ENCODE results near the gene C10orf88. TPM values are rescaled to one million over a fixed set of nuclear protein-coding genes. Genes with fewer than 3 reads are reported as not detected.

The C10orf88 gene, protein sequence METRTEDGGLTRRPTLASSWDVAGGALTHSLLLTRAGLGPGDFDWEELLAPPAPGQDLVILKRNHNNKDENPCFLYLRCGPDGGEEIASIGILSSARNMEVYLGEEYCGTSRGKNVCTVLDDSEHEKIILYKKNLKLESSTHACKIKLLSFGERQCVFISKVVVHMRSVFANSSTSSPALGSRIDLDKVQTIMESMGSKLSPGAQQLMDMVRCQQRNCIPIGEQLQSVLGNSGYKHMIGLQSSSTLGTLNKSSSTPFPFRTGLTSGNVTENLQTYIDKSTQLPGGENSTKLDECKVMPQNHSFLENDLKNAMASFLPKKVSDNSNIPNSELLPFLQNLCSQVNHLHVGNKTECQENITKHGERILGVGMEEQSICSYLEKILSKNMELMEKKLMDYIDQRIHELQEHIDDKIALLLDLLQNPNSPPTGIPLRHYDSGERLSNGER
- total RNA-seq (2014; rRNA removed; shearing (Covaris generic)): 8.1 and 9.4 TPM in 2 replicates
- 9.3 and 11.1 TPM in 2 replicates for polyA plus RNA-seq (2015; cell fraction: cytosol; rRNA removed)
- 14.3 and 17.1 TPM in 2 replicates for polyA plus RNA-seq (2015; cell fraction: nucleus; rRNA removed)

GRCh38 chr10:122953902-122954730 lies at the start of gene C10orf88:
TSS of gene C10orf88 (minus strand) at chr10:122954227. CDS start at chr10:122954178, 49 bp downstream.
- DNase-seq (ENCODE audit: low read depth): peak; percentile 98

DNA sequence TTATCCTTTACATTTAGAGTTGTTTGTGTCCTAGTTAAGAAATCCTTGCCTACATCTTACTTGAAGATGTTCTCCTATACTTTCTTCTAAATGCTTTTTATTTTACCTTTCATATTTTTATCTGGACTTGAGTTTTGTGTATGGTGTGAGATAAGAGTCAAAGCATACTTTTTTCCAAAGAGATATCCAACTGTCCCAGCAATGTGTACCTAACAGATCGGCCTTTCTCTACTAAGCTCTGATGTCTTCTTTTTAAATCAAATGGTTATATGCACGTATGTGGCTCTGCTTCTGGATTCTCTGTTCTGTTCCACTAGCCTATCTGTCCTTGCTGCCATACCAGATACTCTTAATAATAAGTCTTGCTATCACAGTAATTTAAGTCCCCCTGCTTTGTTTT lies 47.3 kb upstream of the C10orf88 start:
- no peak for DNase-seq (ENCODE audit: low read depth)

- no peak for DNase-seq (ENCODE audit: low read depth)
Measured at GRCh38 chr10:123000155-123000554, 46.1 kb upstream of the C10orf88 start.

- DNase-seq (ENCODE audit: low read depth): no peak
Measured at GRCh38 chr10:122999347-122999746, 45.3 kb upstream of the C10orf88 start.

DNA sequence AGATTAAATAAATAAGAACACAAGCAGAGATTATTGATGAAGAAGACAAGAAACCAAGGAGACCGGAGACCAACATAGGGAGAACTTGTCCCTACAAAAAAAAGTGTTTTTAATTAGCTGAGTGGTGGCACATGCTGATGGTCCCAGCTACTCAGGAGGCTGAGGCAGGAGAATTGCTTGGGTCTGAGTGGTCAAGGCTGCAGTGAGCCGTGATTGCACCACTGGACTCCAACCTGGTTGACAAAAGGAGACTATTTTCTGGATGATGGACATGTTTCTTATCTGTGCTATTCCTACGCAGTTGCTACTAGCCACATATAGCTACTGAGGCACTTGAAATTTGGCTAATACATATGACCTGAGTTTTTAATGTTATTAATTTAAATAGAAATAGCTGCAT lies 44.9 kb upstream of the C10orf88 start:
- DNase-seq (ENCODE audit: low read depth): no peak

DNA sequence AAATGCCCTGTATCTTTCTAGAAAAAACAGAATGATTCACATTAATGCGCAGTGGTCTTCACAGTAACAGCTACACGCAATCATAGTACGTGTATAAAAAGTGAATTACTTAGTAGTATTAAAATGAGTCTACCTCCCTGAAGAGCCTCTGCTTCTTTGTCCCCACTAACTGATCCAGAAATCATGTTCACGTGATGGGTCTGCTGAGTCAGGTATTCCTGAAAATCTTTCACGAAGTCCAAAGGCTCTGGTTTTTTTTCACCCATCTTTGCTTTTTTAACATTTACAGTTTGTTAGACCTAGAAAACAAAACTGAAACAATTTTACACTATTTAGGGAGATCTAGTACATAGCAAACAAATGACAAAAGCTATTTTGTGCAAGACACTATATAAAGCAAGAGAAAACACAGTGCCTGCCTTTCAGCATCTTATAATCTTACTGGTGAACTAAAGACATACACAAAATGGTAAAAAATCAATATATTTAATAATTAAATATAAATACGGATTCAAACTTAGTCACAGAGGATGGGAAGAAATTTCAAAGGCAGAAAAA lies 44.4 kb upstream of the C10orf88 start:
- no peak for DNase-seq (ENCODE audit: low read depth)

GRCh38 chr10:122997864-122998263 lies 43.8 kb upstream of the C10orf88 start:
- no peak for DNase-seq (ENCODE audit: low read depth)

GRCh38 chr10:122995936-122996335 lies 41.9 kb upstream of the C10orf88 start:
- DNase-seq (ENCODE audit: low read depth): no peak

GRCh38 chr10:122993797-122994336 lies 39.8 kb upstream of the C10orf88 start:
- no peak for DNase-seq (ENCODE audit: low read depth)

DNA sequence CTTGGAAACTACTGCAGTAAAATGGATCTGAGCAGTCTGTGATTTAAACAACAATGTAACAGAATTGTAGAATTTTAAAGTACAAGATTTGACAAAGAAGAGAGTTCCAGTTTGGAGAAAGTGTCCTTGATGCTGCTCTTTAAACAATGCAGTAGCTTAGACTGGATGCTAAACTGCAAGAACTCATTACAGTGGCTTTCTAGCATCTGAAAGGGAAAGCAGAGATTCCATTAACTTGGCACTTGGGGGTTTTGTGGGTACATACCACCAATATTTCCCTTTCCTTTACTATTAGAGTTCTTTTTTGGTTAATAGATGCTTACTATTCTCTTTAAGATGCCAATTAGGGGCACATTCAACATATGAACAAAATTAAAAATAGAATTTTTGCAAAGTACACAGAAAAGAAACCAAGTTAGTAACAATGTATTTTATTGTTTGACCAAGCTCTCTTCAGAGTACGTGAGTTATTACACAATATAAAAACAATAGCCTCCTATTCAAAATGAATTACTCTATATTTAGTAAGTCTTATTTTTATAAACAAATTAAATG lies 38.1 kb upstream of the C10orf88 start:
- no peak for DNase-seq (ENCODE audit: low read depth)

DNA sequence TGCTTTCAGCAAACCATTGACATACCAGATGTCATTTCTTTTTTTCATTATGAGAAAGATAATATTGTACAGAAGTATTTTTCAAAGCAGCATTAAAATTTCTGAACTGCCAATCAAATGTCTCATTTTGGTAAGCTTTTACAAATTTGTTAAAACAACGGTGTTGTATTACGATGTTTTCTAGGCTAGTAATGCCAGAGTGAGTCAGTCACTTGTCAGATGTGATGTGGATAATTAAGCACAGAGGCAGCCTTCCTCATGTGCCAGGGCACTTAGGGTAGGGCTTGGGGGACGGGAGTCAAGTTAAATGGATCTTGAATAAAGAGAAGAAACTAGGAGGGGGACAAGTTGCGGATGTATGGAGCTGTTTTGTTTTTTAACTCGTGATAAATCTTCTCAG lies 36.3 kb upstream of the C10orf88 start:
- DNase-seq (ENCODE audit: low read depth): peak; percentile 6

GRCh38 chr10:122988501-122988900 lies 34.5 kb upstream of the C10orf88 start:
- DNase-seq (ENCODE audit: low read depth): no peak

DNA sequence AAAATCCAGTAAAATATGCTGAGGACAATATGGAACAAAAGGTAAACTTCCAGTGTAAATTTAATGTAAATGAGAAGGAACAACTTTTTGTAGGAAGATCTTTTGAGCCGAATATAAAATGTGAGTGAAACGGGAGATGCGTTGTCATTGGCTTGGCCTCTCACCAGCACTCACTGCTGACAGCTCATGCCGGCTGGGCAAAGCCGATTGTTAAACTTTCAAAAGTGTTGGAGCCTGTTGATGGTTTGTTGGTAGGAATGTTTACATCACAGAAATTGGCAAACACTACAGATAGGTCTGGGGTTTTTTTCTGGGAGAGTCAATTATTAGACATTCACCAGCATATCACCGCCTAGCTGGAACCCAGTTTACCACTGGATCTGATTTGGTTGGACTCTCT lies 32.3 kb upstream of the C10orf88 start:
- DNase-seq (ENCODE audit: low read depth): no peak

- DNase-seq (ENCODE audit: low read depth): no peak
Measured at GRCh38 chr10:122984708-122985107, 30.7 kb upstream of the C10orf88 start.

DNA sequence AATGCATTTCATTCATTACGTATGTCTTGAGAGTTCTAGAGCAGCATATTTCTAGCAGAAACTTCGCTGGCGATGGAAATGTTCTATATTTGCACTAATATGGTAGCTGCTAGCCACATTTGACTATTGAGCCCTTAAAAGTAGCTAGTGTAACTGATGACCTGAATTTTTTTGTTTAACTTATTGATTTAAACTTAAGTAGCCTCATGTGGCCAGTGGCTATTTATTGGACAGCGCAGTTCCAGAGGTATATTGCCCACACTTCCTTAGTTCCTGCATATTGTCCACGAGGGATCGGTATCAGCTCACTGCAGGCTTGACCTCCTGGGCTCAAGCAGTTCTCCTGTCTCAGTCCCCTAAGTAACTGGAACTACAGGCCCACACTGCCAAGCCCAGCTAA lies 29.9 kb upstream of the C10orf88 start:
- DNase-seq (ENCODE audit: low read depth): no peak

DNA sequence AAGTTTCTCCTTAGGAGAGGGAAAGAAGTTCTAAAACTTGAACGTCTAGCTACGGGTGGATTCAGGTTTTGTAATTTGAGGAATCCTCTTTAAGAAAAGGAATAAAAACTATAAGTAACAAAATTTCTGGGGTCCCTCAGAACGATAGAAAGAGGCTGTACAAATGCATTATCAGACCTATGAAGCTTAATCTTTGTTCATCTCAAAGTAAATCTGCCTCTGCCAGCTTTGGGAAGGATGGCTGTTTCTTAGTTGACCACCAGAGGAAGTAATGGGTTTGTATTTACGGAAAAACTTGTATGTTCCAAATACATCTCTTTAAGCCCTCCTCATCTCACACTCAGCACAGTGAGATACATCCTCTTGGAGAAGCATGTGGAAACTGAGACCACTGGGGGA lies 27.0 kb upstream of the C10orf88 start:
- DNase-seq (ENCODE audit: low read depth): peak; percentile 42

- peak; percentile 83 for DNase-seq (ENCODE audit: low read depth)
Measured at GRCh38 chr10:122980209-122981065, 26.4 kb upstream of the C10orf88 start, which contains the start of gene PSTK. TSS of gene PSTK (plus strand) at chr10:122980401. CDS start at chr10:122980480, 79 bp downstream.

GRCh38 chr10:122974543-122975064 lies 20.6 kb upstream of the C10orf88 start:
- no peak for DNase-seq (ENCODE audit: low read depth)

DNA sequence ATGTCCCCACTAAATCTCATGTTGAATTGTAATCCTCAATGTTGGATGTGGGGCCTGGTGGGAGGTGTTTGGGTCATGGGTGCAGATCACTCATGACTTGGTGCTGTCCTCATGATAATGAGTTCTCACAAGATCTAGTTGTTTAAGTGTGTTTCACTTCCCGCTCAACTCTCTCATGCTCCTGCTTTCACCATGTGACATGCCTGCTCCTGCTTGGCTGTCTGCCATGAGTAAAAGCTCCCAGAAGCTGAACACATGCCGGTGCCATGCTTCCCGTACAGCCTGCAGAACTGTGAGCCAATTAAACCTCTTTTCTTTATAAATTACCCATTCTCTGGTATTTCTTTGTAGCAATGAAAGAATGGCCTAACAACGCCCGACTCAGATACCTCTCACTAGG lies 20.0 kb upstream of the C10orf88 start:
- DNase-seq (ENCODE audit: low read depth): no peak

DNA sequence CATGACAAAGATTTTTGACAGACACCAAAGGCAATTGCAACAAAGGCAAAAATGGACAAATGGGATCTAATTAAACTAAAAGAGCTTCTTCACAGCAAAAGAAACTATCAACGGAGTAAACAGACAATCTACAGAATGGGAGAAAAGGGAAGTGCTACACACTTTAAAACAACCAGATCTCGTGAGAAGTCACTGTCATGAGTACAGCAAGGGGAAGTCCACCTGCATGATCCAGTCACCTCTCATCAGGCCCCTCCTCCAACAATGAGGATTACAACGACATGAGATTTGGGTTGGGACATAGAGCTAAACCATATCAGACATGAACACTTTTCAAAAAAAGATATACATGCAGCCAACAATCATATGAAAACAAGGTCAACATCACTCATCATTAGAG lies 14.7 kb upstream of the C10orf88 start:
- no peak for DNase-seq (ENCODE audit: low read depth)
